SK-N-SH treated with all-trans-retinoic acid at 6 μM for 48 hours (cell line): ENCODE results near the gene BRD3.

Experiments used
- OSR1 ChIP-seq: fragments of 250-450 bp; sonication (Bioruptor Pico); IDR thresholded peaks from 2 replicates; pipeline ENCODE4 v1.8.0; 2022; ENCODE audit warnings: moderate library complexity, mild to moderate bottlenecking, inconsistent platforms
- PPARA ChIP-seq: fragments of 250-450 bp; sonication (Bioruptor Pico); IDR thresholded peaks from 2 replicates; pipeline ENCODE4 v1.5.0; 2020; ENCODE audit warnings: mild to moderate bottlenecking, borderline replicate concordance
- ZFP30 ChIP-seq: fragments of 450-650 bp; formaldehyde crosslinking; IDR thresholded peaks from 2 replicates; pipeline ENCODE4 v1.5.0; 2022; ENCODE audit warnings: mild to moderate bottlenecking, moderate library complexity

DNA sequence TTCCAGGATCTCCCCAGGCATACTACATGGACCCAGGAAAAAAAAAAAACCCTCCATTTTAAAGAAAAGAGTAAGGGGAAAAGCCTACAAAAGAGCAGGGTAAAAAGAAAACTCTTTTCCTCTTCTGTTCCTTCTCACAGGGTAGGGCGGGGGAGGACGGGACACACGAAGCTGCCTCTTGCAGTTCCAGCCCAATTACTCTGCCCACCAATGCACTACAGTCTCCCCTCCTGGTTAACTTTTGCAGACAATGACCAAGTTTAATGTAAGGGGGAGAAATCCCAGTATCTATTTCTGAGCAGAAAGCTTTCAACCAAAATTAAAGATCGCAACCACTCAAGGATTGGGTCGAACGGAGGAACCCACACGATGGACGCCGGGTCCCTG is 1.3 kb downstream of the BRD3 start:
- TF ChIP-seq PPARA (CRISPR knock-in tag) (no peak), ZFP30 (CRISPR knock-in tag) (no peak), OSR1 (no peak)
